Karpas-422 (cell line): ENCODE results near the gene LRRK1. TPM values are rescaled to one million over a fixed set of nuclear protein-coding genes. Genes with fewer than 3 reads are reported as not detected.
"Not testable (repeated sequence)": the region's sequence is repeated elsewhere in the genome, so short reads cannot be mapped to it uniquely, and the experiment has no call there.

ENCODE experiments used
- DNase-seq: peaks from one replicate; pipeline ENCODE4 v3.0.0-alpha.2; 2015
- H2AFZ ChIP-seq: fragments of 200-600 bp; sonication (generic); 2 replicates; pipeline ENCODE4 v1.6.1; 2014; ENCODE audit warnings: antibody characterized with exemption, low read length, mixed read lengths
- H3K27ac ChIP-seq: fragments of 200-600 bp; sonication (generic); 2 replicates; pipeline ENCODE4 v1.5.1; 2014; ENCODE audit warnings: mild to moderate bottlenecking, low read length, moderate library complexity
- H3K27me3 ChIP-seq: fragments of 200-600 bp; sonication (generic); 2 replicates; pipeline ENCODE4 v1.6.1; 2014; ENCODE audit warnings: low read length, mixed read lengths
- H3K36me3 ChIP-seq: fragments of 200-600 bp; sonication (generic); 2 replicates; pipeline ENCODE4 v1.6.1; 2014; ENCODE audit warnings: low read length, mixed read lengths; ENCODE audit not compliant: insufficient read depth
- H3K4me1 ChIP-seq: fragments of 200-600 bp; sonication (generic); 2 replicates; pipeline ENCODE4 v1.6.1; 2014; ENCODE audit warnings: mild to moderate bottlenecking, low read length, mixed read lengths
- H3K4me2 ChIP-seq: fragments of 200-600 bp; sonication (generic); 2 replicates; pipeline ENCODE4 v1.6.1; 2014; ENCODE audit warnings: low read length, low read depth, mild to moderate bottlenecking; ENCODE audit not compliant: poor library complexity, severe bottlenecking
- H3K4me3 ChIP-seq: fragments of 200-600 bp; sonication (generic); 2 replicates; pipeline ENCODE4 v1.5.1; 2014; ENCODE audit warnings: mild to moderate bottlenecking, antibody characterized with exemption, low read length, mixed read lengths
- H3K79me2 ChIP-seq: fragments of 200-600 bp; sonication (generic); 2 replicates; pipeline ENCODE4 v1.6.1; 2014; ENCODE audit warnings: mild to moderate bottlenecking, low read length, mixed read lengths
- H3K9ac ChIP-seq: fragments of 200-600 bp; sonication (generic); 2 replicates; pipeline ENCODE4 v1.6.0; 2014; ENCODE audit warnings: low read length
- H3K9me2 ChIP-seq: fragments of 200-600 bp; sonication (generic), shearing (Covaris generic); replicated peaks from 2 replicates; pipeline ENCODE4 v1.6.0; 2014; ENCODE audit warnings: mild to moderate bottlenecking, low read length, moderate library complexity; ENCODE audit not compliant: insufficient read depth
- H3K9me3 ChIP-seq: fragments of 300-700, 200-600 bp; sonication (generic); 2 replicates; pipeline ENCODE4 v1.6.1; 2014; ENCODE audit warnings: low read length, mixed read lengths
- H4K20me1 ChIP-seq: fragments of 200-600 bp; sonication (generic); 2 replicates; pipeline ENCODE4 v1.6.1; 2014; ENCODE audit warnings: mild to moderate bottlenecking, antibody characterized with exemption, low read length, low read depth; ENCODE audit not compliant: insufficient read depth
- total RNA-seq: library from RNA; depleted of rRNA; stranded (reverse); fragments of >200 nt; shearing (Covaris generic); gene quantifications from 2 replicates; pipeline ENCODE4 v1.2.3, GENCODE V29; 2014; ENCODE audit warnings: low replicate concordance

The LRRK1 gene
- total RNA-seq, 1 experiment from 2014 or later, result 46.6 TPM

GRCh38 chr15:101093958-101094357 is 174.8 kb downstream of the LRRK1 start:
- Histone ChIP-seq H3K36me3 (no peaks in the 10 kb centered on the region), H4K20me1 (no peaks in the 10 kb centered on the region), H3K4me1 (peaks cover 1% of the 10 kb centered on the region; the same call in 1 of the 2 replicates), H3K9me3 (no peaks in the 10 kb centered on the region), H3K4me2 (no peak overlapping the region), H3K79me2 (no peaks in the 10 kb centered on the region), H3K27me3 (no peaks in the 10 kb centered on the region), H3K9ac (no peak overlapping the region), H3K4me3 (no peak overlapping the region), H3K27ac (no peak overlapping the region), H3K9me2 (0 out of 2 replicates have a peak, but pooled peaks cover 2% of the 10 kb centered on the region), H2AFZ (no peak overlapping the region)
- DNase-seq, result no peak

- not testable (repeated sequence) for H3K4me1 ChIP-seq, H3K27me3 ChIP-seq, H3K27ac ChIP-seq, H3K9ac ChIP-seq, H3K4me2 ChIP-seq, H3K9me2 ChIP-seq, DNase-seq, H3K36me3 ChIP-seq, H3K79me2 ChIP-seq, H4K20me1 ChIP-seq, H2AFZ ChIP-seq, H3K9me3 ChIP-seq, H3K4me3 ChIP-seq
These were observed 176.7 kb downstream of the LRRK1 start for GRCh38 chr15:101095796-101096406.

- H3K27ac ChIP-seq, result no peak overlapping the region
- no peaks in the 10 kb centered on the region for H3K36me3 ChIP-seq
- no peak overlapping the region for H3K4me3 ChIP-seq
- no peaks in the 10 kb centered on the region for H4K20me1 ChIP-seq
- no peak overlapping the region for H3K9ac ChIP-seq
- H3K79me2 ChIP-seq, result no peaks in the 10 kb centered on the region
- H3K4me2 ChIP-seq, result no peak overlapping the region
- DNase-seq, result no peak
- no peaks in the 10 kb centered on the region for H3K27me3 ChIP-seq
- no peak overlapping the region for H2AFZ ChIP-seq
- 0 out of 2 replicates have a peak, but pooled peaks cover 2% of the 10 kb centered on the region for H3K9me2 ChIP-seq
- H3K4me1 ChIP-seq, result no peaks in the 10 kb centered on the region
- H3K9me3 ChIP-seq, result 0 out of 2 replicates have a peak, but pooled peaks cover 2% of the 10 kb centered on the region
These were observed 178.0 kb downstream of the LRRK1 start for GRCh38 chr15:101097111-101097510.

- Histone ChIP-seq H4K20me1 (no peaks in the 10 kb centered on the region), H3K4me3 (no peak overlapping the region), H3K27me3 (no peaks in the 10 kb centered on the region), H3K27ac (no peak overlapping the region), H2AFZ (no peak overlapping the region), H3K9me3 (0 out of 2 replicates have a peak, but pooled peaks cover 2% of the 10 kb centered on the region), H3K79me2 (no peaks in the 10 kb centered on the region), H3K36me3 (no peaks in the 10 kb centered on the region), H3K9me2 (0 out of 2 replicates have a peak, but pooled peaks cover 2% of the 10 kb centered on the region), H3K4me1 (no peaks in the 10 kb centered on the region), H3K4me2 (no peak overlapping the region), H3K9ac (no peak overlapping the region)
- no peak for DNase-seq
These were observed 180.0 kb downstream of the LRRK1 start for GRCh38 chr15:101099183-101099582.

GRCh38 chr15:101100118-101100517 is 181.0 kb downstream of the LRRK1 start:
- Histone ChIP-seq H3K9me3 (0 out of 2 replicates have a peak, but pooled peaks cover 2% of the 10 kb centered on the region), H3K4me1 (no peaks in the 10 kb centered on the region), H3K36me3 (no peaks in the 10 kb centered on the region), H2AFZ (no peak overlapping the region), H3K27ac (no peak overlapping the region), H3K9me2 (0 out of 2 replicates have a peak, but pooled peaks cover 2% of the 10 kb centered on the region), H4K20me1 (no peaks in the 10 kb centered on the region), H3K27me3 (no peaks in the 10 kb centered on the region), H3K79me2 (no peaks in the 10 kb centered on the region), H3K4me2 (no peak overlapping the region), H3K9ac (no peak overlapping the region), H3K4me3 (no peak overlapping the region)
- DNase-seq, result no peak

GRCh38 chr15:101100593-101101442 is 181.7 kb downstream of the LRRK1 start:
- Histone ChIP-seq H3K9me3 (0 out of 2 replicates have a peak, but pooled peaks cover 2% of the 10 kb centered on the region), H4K20me1 (no peaks in the 10 kb centered on the region), H3K4me3 (no peak overlapping the region)

GRCh38 chr15:101101676-101102075 is 182.5 kb downstream of the LRRK1 start:
- DNase-seq, result no peak
- H4K20me1 ChIP-seq, result no peaks in the 10 kb centered on the region
- H3K36me3 ChIP-seq, result no peaks in the 10 kb centered on the region

More at GRCh38 chr15:101100593-101101442, 181.7 kb downstream of the LRRK1 start:
- no peak for DNase-seq
- H2AFZ ChIP-seq, result no peak overlapping the region
- H3K4me2 ChIP-seq, result no peak overlapping the region
- H3K4me1 ChIP-seq, result no peaks in the 10 kb centered on the region
- no peak overlapping the region for H3K9ac ChIP-seq
- no peaks in the 10 kb centered on the region for H3K36me3 ChIP-seq
- no peak overlapping the region for H3K27ac ChIP-seq
- H3K79me2 ChIP-seq, result no peaks in the 10 kb centered on the region
- H3K9me2 ChIP-seq, result no peaks in the 10 kb centered on the region
- no peaks in the 10 kb centered on the region for H3K27me3 ChIP-seq

GRCh38 chr15:101102746-101103145 is 183.6 kb downstream of the LRRK1 start:
- no peak for DNase-seq

More at GRCh38 chr15:101101676-101102075, 182.5 kb downstream of the LRRK1 start:
- H2AFZ ChIP-seq, result no peak overlapping the region
- H3K4me3 ChIP-seq, result no peak overlapping the region
- H3K27ac ChIP-seq, result no peak overlapping the region
- 0 out of 2 replicates have a peak, but pooled peaks cover 2% of the 10 kb centered on the region for H3K9me3 ChIP-seq
- no peaks in the 10 kb centered on the region for H3K4me1 ChIP-seq
- H3K79me2 ChIP-seq, result no peaks in the 10 kb centered on the region
- H3K9me2 ChIP-seq, result no peaks in the 10 kb centered on the region
- H3K27me3 ChIP-seq, result no peaks in the 10 kb centered on the region
- H3K9ac ChIP-seq, result no peak overlapping the region
- no peak overlapping the region for H3K4me2 ChIP-seq

More at GRCh38 chr15:101102746-101103145, 183.6 kb downstream of the LRRK1 start:
- Histone ChIP-seq H3K4me2 (no peak overlapping the region), H3K27me3 (no peaks in the 10 kb centered on the region), H3K27ac (no peak overlapping the region), H3K9me3 (0 out of 2 replicates have a peak, but pooled peaks cover 2% of the 10 kb centered on the region), H3K9ac (no peak overlapping the region), H3K4me3 (no peak overlapping the region), H3K36me3 (no peaks in the 10 kb centered on the region), H2AFZ (no peak overlapping the region), H3K79me2 (no peaks in the 10 kb centered on the region), H3K4me1 (no peaks in the 10 kb centered on the region), H4K20me1 (no peaks in the 10 kb centered on the region), H3K9me2 (no peaks in the 10 kb centered on the region)
